Smooth muscle cell of bladder (primary cell): ENCODE data around the gene NTRK1. TPM values are rescaled to one million over a fixed set of nuclear protein-coding genes. Genes with fewer than 3 reads are reported as not detected.

Experiments used
- total RNA-seq: library from RNA; depleted of rRNA; stranded (reverse); fragments of >200 nt; gene quantifications from 2 replicates; pipeline ENCODE4 v1.2.3, GENCODE V29; 2014

The NTRK1 gene
- total RNA-seq, result under 0.01 TPM in 1 of 2 replicates, not detected in the other

GRCh38 chr1:156860628-156861423 lies at the start of gene NTRK1:
NTRK1 (plus strand) TSS chr1:156860865; CDS start chr1:156860935, 70 bp downstream.

DNA sequence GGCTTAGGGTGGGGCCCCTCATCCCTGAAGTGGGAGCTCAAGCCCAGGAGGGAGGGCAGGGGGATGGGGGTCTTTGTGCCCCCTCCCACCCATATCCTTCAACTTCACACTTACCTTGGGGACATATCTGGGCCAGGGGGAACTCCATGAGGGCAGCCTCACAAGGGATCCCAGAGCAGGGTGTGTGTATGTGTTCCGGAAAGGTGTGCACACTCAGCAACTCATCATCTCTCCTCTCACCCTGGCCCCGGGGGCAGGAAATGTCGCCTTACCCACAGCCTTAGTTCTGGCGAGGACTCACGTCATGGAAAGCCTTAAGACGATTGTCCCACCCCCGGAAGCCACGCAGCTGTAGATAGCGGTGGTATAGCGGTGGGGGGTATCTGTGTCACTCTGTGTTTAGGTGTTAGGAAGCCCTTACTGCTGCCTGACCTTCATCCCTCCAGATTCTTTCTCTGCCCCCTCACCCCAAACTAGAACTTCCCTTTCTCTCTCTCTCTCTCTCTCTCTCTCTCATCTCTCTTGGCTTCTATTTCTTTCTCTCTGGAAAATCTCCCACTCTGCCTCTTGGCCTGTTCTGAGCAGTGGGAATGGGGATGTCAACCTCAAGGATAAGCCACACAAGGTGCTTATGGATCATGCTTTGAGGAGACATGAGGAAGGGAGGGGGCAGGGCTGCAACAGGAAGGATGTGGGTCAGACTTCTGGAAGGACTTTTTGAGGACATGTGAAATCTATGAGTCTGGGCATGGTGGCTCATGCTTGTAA lies 43.9 kb upstream of the NTRK1 start, which contains the start of gene SH2D2A:
Gene SH2D2A (minus strand): TSS at position 288 of the 768 bp plus-strand sequence. CDS start 140 bp downstream, at position 148.

GRCh38 chr1:156858959-156859522 lies 1.6 kb upstream of the NTRK1 start, which contains the start of gene INSRR:
INSRR (minus strand) TSS chr1:156859117; CDS start chr1:156858621, 496 bp downstream.

DNA sequence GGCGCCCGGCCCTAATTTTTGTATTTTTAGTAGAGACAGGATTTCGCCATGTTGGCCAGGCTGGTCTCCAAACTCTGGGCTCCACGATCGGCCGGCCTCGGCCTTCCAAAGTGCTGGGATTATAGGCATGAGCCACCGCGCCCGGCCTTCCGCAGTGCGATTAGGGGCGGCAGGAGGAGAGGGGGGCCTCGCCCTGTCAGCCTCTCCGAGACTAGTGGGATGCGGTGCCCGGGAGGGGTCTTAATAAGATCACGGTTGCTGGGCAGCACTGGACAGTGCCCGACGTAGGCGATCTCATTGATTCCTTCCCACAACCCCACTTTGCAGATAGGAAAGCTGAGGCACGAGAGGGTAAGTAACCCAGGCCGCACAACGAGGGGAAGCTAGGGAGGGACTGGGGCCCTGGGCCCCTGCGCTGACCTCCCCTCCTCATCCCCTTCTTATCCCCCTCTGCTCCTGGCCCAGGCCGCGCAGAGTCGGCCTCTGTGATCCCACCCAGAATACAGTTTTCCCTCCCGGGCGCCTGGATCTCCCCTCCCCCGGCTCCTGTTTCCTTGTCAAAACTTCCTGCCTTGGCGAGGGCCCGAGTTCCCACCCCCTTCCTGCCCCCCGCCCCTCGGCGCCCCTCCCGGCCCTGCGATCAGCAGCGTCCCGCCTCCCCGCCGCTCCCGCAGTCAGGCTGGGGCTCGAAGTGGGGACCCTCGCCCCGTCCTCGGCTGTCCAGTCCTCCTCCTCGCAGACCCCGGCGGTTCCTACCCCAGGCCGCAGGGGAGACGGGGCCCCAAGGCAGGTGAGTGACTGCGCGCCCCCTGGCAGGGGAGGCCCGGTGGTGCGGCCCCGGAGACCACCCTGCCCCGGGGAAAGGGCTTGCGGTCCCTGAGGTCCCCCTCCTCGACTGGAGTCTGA lies 32.6 kb downstream of the NTRK1 start, which contains the start of gene PEAR1:
Gene PEAR1 (plus strand): TSS at position 671 of the 906 bp plus-strand sequence. CDS start 10,209 bp downstream, outside the sequence.

GRCh38 chr1:156920233-156921052 lies 59.8 kb downstream of the NTRK1 start, which contains the start of gene LRRC71:
LRRC71 (plus strand) TSS chr1:156920632; CDS start chr1:156920804, 172 bp downstream.

Other genes with a start within 250 kb of the NTRK1 start
- not detected in 2 replicates for gene HAPLN2, start 241.4 kb upstream of the NTRK1 start, total RNA-seq
- gene BCAN, start 218.7 kb upstream of the NTRK1 start, total RNA-seq, result not detected in 2 replicates
- 6.1 and 6.7 TPM in 2 replicates for gene NES, start 183.5 kb upstream of the NTRK1 start, total RNA-seq
- 17.5 and 37.3 TPM in 2 replicates for gene CRABP2, start 155.3 kb upstream of the NTRK1 start, total RNA-seq
- gene METTL25B, start 132.4 kb upstream of the NTRK1 start, total RNA-seq, result 8.1 and 14.3 TPM in 2 replicates
- gene ISG20L2, start 132.1 kb upstream of the NTRK1 start, total RNA-seq, result 5.5 and 7.5 TPM in 2 replicates
- 65.1 and 66.7 TPM in 2 replicates for gene MRPL24, start 119.8 kb upstream of the NTRK1 start, total RNA-seq
- 121 and 125 TPM in 2 replicates for gene HDGF, start 109.2 kb upstream of the NTRK1 start, total RNA-seq
- 8.7 and 10.0 TPM in 2 replicates for gene PRCC, start 93.3 kb upstream of the NTRK1 start, total RNA-seq
- gene SH2D2A, start 44.0 kb upstream of the NTRK1 start, total RNA-seq, result not detected in 2 replicates
- not detected in 2 replicates for gene INSRR, start 1.7 kb upstream of the NTRK1 start, total RNA-seq
- 1.00 and 1.2 TPM in 2 replicates for gene PEAR1, start 32.9 kb downstream of the NTRK1 start, total RNA-seq
- not detected in 2 replicates for gene LRRC71, start 59.8 kb downstream of the NTRK1 start, total RNA-seq
- gene ARHGEF11, start 184.9 kb downstream of the NTRK1 start, total RNA-seq, result 29.6 and 34.9 TPM in 2 replicates
- not detected in 2 replicates for gene ETV3L, start 238.9 kb downstream of the NTRK1 start, total RNA-seq